ENCODE measurements around the gene DGKG. TPM values are rescaled to one million over a fixed set of nuclear protein-coding genes. Genes with fewer than 3 reads are reported as not detected.

Gene DGKG
- total and polyA plus RNA-seq, 2 of the 8 experiments (the other 6 are each of a cell fraction or from before 2014, with no cell fraction given): 0.30 to 0.48 TPM

DNA sequence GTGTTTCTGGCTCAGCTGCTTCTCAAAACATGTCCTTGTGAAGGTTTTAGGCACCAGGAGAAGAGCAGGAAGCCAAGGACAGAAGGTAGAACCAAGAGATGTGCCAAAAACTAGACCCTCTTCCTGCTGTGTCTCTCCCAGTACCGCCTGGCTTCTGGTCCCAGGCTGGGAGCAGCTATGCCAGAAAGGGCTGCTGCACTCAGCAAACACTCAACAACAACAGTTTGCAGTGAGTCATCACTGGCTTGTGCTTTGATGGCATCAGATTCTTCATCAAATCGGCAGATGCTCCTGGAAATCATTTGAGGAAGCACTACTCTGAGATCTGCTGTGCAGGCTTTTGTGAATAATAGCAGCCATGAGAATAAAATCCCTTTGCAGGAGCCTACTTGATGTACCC is 63.2 kb downstream of the DGKG start (continued):
- no peak for TF ChIP-seq CTBP2 (IDR thresholded peaks at IDR 0.05; ENCODE audit: borderline replicate concordance, insufficient read depth, insufficient read length, low read length)
- no peak for TF ChIP-seq BCL11A (IDR thresholded peaks at IDR 0.05; ENCODE audit: low read depth in 2 of 2, low read length in 2 of 2)
- TF ChIP-seq KDM4A (IDR thresholded peaks at IDR 0.05; ENCODE audit: low read depth, low read length, severe bottlenecking): no peak
